Left lung (tissue), 14 donors: ENCODE data around the gene SNRPB2. TPM values are rescaled to one million over a fixed set of nuclear protein-coding genes. Genes with fewer than 3 reads are reported as not detected.

Experiments
- ATAC-seq: fragments of 200-7000 bp; cut with Tn5 transposase; one replicate; pipeline ENCODE4 v1.9.1; 2020; ENCODE audit warnings: moderate library complexity
- DNase-seq, 4 donors: peaks; one replicate each; pipeline ENCODE4 v3.0.0-alpha.2; 2013 to 2020
- H3K27ac ChIP-seq, 2 donors: fragments of 200-600 bp; sonication (generic) in 1 of 2; one replicate each; pipeline versions ENCODE4 v1.5.0 to v1.8.0; 2020 to 2021
- H3K27me3 ChIP-seq, 2 donors: fragments of 200-600 bp; sonication (generic) in 1 of 2; one replicate each; pipeline versions ENCODE4 v1.5.0 to v1.8.0; 2020 to 2021
- H3K36me3 ChIP-seq, 2 donors: fragments of 200-600 bp; sonication (generic) in 1 of 2; one replicate each; pipeline versions ENCODE4 v1.5.0 to v1.8.0; 2020 to 2021
- H3K4me1 ChIP-seq, 2 donors: fragments of 200-600 bp; one replicate each; pipeline ENCODE4 v1.8.0; 2021
- H3K4me3 ChIP-seq, 2 donors: fragments of 200-600 bp; sonication (generic) in 1 of 2; one replicate each; pipeline versions ENCODE4 v1.5.0 to v1.8.0; 2020 to 2021; ENCODE audit warnings: mild to moderate bottlenecking in 1 of 2
- H3K9me3 ChIP-seq, 2 donors: fragments of 200-600 bp; sonication (generic) in 1 of 2; one replicate each; pipeline versions ENCODE4 v1.5.0 to v1.8.0; 2020 to 2021
- intact Hi-C, 2 donors: fragments of 100-400 bp; cut with DNase I; formaldehyde crosslinking; loops; one replicate each; pipeline versions ENCODE4 v1.11.2 to v1.14.2; 2022
- long read RNA-seq, 12 donors: library from polyadenylated mRNA in 2 of 12; unstranded in 2 of 12; transcript quantifications; one replicate each; pipeline ENCODE4 v2.0.0 and lab custom pipeline, GENCODE V29; 2019 to 2026
- polyA plus RNA-seq, 6 donors: library from polyadenylated mRNA; unstranded; fragments of 120-200 nt; gene quantifications; one replicate each; pipeline ENCODE4 v1.2.1, GENCODE V29; 2013; ENCODE audit not compliant: insufficient read length in 6 of 6
- total RNA-seq, 2 donors: library from RNA; stranded (reverse); fragmentation: NEBNext Ultra II Directional; extraction: Animal tissue kit (Norgen Biotek cat#: 25700); gene quantifications; one replicate each; pipeline ENCODE4 v1.2.1, GENCODE V29; 2021
- TF ChIP-seq, protein P1 (sequence below), 2 donors: fragments of 200-600 bp; sonication (generic) in 1 of 2; IDR thresholded peaks; one replicate each; pipeline versions ENCODE4 v1.5.0 to v1.8.0; 2021; ENCODE audit warnings: antibody characterized with exemption in 2 of 2
- donor health status: DM: no; HTN: yes; CAD: no.
- donor health status: DM: no; HTN: no; CAD: no.

SNRPB2 gene
- total RNA-seq (10 to 100 TPM; 36.7 to 47.2 TPM), polyA plus RNA-seq (10 to 100 TPM; 79.0 to 93.3 (median 91.8) TPM)
- long read RNA-seq, donor 1, transcript SNRPB2-202 (7 exons, 1,588 nt): minor isoform, 21 of 160 reads
- long read RNA-seq, donor 1, transcript SNRPB2-201 (7 exons, 2,452 nt): major isoform, 35 of 160 reads
- long read RNA-seq, donor 1, partial matches to known transcripts: 102 of 160 reads
- long read RNA-seq, donor 1, other reads (novel, unspliced or antisense): 0 of 160 reads
- long read RNA-seq, donor 2, transcript SNRPB2-202 (7 exons, 1,588 nt): minor isoform, 18 of 155 reads
- long read RNA-seq, donor 2, transcript SNRPB2-203 (3 exons, 540 nt): minor isoform, 12 of 155 reads
- long read RNA-seq, donor 2, transcript SNRPB2-201 (7 exons, 2,452 nt): major isoform, 23 of 155 reads
- long read RNA-seq, donor 2, partial matches to known transcripts: 102 of 155 reads
- long read RNA-seq, donor 2, other reads (novel, unspliced or antisense): 0 of 155 reads
- long read RNA-seq, donor 3, transcript SNRPB2-202 (7 exons, 1,588 nt): minor isoform, 22 of 111 reads
- long read RNA-seq, donor 3, transcript SNRPB2-201 (7 exons, 2,452 nt): major isoform, 33 of 111 reads
- long read RNA-seq, donor 3, partial matches to known transcripts: 52 of 111 reads
- long read RNA-seq, donor 3, other reads (novel, unspliced or antisense): 0 of 111 reads
- long read RNA-seq, donor 4, transcript SNRPB2-202 (7 exons, 1,588 nt): major isoform, 5 of 45 reads
- long read RNA-seq, donor 4, partial matches to known transcripts: 37 of 45 reads
- long read RNA-seq, donor 4, other reads (novel, unspliced or antisense): 2 of 45 reads
- long read RNA-seq, donor 5, transcript SNRPB2-201 (7 exons, 2,452 nt): major isoform, 23 of 122 reads
- long read RNA-seq, donor 5, transcript SNRPB2-202 (7 exons, 1,588 nt): minor isoform, 12 of 122 reads
- long read RNA-seq, donor 5, partial matches to known transcripts: 83 of 122 reads
- long read RNA-seq, donor 5, other reads (novel, unspliced or antisense): 0 of 122 reads
- long read RNA-seq, donor 6, transcript SNRPB2-203 (3 exons, 540 nt): minor isoform, 5 of 150 reads
- long read RNA-seq, donor 6, transcript SNRPB2-201 (7 exons, 2,452 nt): minor isoform, 17 of 150 reads
- long read RNA-seq, donor 6, transcript SNRPB2-202 (7 exons, 1,588 nt): major isoform, 23 of 150 reads
- long read RNA-seq, donor 6, partial matches to known transcripts: 105 of 150 reads
- long read RNA-seq, donor 6, other reads (novel, unspliced or antisense): 0 of 150 reads
- long read RNA-seq, donor 7, transcript SNRPB2-202 (7 exons, 1,588 nt): minor isoform, 10 of 60 reads
- long read RNA-seq, donor 7, transcript SNRPB2-201 (7 exons, 2,452 nt): major isoform, 25 of 60 reads
- long read RNA-seq, donor 7, partial matches to known transcripts: 24 of 60 reads
- long read RNA-seq, donor 7, other reads (novel, unspliced or antisense): 0 of 60 reads
- long read RNA-seq, donor 8, transcript SNRPB2-202 (7 exons, 1,588 nt): minor isoform, 6 of 57 reads
- long read RNA-seq, donor 8, transcript SNRPB2-201 (7 exons, 2,452 nt): major isoform, 28 of 57 reads
- long read RNA-seq, donor 8, partial matches to known transcripts: 23 of 57 reads
- long read RNA-seq, donor 8, other reads (novel, unspliced or antisense): 0 of 57 reads
- long read RNA-seq, donor 9: 0 reads
- long read RNA-seq, donor 10, transcript SNRPB2-201 (7 exons, 2,452 nt): minor isoform, 5 of 56 reads
- long read RNA-seq, donor 10, transcript SNRPB2-202 (7 exons, 1,588 nt): major isoform, 6 of 56 reads
- long read RNA-seq, donor 10, partial matches to known transcripts: 44 of 56 reads
- long read RNA-seq, donor 10, other reads (novel, unspliced or antisense): 0 of 56 reads
- long read RNA-seq, donor 11: 0 reads
- long read RNA-seq, donor 12, transcript SNRPB2-202 (7 exons, 1,588 nt): minor isoform, 14 of 69 reads
- long read RNA-seq, donor 12, transcript SNRPB2-201 (7 exons, 2,452 nt): major isoform, 22 of 69 reads
- long read RNA-seq, donor 12, partial matches to known transcripts: 29 of 69 reads
- long read RNA-seq, donor 12, other reads (novel, unspliced or antisense): 0 of 69 reads

DNA sequence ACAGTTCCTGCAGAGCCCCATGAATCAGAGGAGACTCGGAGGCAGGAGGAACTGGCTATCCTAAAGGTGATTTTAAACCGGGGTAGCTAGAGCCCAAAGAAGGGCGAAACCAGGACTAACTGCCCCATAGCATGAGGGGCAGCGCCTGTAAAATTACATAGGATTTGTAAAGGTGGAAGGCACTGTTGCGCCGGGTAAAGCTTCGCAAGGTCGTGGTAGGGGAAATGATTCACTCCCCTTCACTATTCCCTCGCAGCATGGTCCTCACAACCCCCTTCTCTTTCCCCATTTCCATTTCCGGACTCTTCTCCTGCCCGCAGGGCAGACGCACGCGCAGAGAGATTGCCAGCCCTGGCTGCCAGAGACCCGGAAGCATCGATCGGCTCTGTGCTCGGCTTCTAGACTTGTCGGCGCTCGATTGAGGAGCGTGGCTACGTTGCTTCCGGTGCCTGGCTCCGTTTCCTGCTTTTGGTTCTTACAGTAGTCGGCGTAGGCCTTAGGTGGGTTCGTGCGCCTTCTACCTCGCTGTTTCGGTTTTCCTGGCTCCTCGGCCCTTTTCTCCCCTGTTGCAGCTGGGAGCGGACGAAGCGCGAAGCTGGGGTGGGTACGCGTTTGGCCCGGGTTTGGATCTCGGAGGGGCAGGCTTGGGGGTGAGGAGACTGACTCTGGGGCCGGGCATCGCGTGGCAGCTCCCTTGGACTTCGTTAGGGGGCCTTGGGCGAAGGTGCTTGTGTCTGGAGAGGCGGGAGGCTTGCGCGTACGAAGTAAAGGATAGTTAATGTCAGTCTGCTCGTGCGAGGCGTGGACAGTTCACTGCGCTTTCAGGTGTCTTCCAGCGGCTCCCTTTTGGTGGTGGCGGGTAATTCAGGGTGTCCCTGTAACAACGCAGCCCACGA lies at the start of gene SNRPB2:
Gene SNRPB2, plus strand, starts transcription at position 462 of the 896 bp plus-strand sequence. CDS start 1,677 bp downstream, outside the sequence.
- ATAC-seq (peak; percentile 100), DNase-seq (peak; percentile 88 to 96 (median 96))
- TF ChIP-seq, protein P1, sequence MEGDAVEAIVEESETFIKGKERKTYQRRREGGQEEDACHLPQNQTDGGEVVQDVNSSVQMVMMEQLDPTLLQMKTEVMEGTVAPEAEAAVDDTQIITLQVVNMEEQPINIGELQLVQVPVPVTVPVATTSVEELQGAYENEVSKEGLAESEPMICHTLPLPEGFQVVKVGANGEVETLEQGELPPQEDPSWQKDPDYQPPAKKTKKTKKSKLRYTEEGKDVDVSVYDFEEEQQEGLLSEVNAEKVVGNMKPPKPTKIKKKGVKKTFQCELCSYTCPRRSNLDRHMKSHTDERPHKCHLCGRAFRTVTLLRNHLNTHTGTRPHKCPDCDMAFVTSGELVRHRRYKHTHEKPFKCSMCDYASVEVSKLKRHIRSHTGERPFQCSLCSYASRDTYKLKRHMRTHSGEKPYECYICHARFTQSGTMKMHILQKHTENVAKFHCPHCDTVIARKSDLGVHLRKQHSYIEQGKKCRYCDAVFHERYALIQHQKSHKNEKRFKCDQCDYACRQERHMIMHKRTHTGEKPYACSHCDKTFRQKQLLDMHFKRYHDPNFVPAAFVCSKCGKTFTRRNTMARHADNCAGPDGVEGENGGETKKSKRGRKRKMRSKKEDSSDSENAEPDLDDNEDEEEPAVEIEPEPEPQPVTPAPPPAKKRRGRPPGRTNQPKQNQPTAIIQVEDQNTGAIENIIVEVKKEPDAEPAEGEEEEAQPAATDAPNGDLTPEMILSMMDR (IDR thresholded peaks at IDR 0.05): no peak
- intact Hi-C loops: no loop called here
- Histone ChIP-seq H3K27me3 (peaks cover 13 to 33% of the 10 kb centered on the region in 2 donors), H3K36me3 (peaks cover 0 to 29% of the 10 kb centered on the region in 2 donors), H3K4me1 (peaks cover 8 to 26% of the 10 kb centered on the region in 2 donors), H3K4me3 (peak within 1 kb of the TSS; percentile 75 to 82), H3K9me3 (no peaks in the 10 kb centered on the region), H3K27ac (peak within 1 kb of the TSS; percentile 60 to 80)

DNA sequence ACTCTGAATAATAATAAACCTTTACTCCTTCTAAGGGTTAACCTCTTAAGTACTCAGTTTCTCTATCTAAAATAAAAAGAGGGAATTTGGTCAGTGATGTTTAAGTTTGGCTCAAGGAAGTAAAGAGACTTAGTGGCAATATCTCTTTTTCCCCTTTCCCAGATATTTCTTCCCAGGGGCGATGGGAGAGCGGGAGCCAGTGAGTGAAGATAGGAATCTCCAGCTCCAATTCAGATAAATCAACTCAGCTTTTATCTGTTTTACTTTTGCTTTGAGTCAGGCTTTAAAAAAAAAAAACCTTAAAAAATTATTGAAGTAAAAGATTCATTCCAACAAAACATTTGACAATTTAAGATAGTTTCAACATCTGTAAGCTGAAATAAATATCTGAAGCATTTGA lies 45.4 kb upstream of the SNRPB2 start:
- Histone ChIP-seq H3K27me3 (no peaks in the 10 kb centered on the region), H3K4me3 (no peak overlapping the region), H3K4me1 (no peaks in the 10 kb centered on the region), H3K27ac (no peak overlapping the region), H3K9me3 (no peaks in the 10 kb centered on the region), H3K36me3 (no peaks in the 10 kb centered on the region)
- no peak for ATAC-seq
- intact Hi-C loops: no loop called here
- DNase-seq: no peak
- TF ChIP-seq, protein P1 (IDR thresholded peaks at IDR 0.05): no peak

DNA sequence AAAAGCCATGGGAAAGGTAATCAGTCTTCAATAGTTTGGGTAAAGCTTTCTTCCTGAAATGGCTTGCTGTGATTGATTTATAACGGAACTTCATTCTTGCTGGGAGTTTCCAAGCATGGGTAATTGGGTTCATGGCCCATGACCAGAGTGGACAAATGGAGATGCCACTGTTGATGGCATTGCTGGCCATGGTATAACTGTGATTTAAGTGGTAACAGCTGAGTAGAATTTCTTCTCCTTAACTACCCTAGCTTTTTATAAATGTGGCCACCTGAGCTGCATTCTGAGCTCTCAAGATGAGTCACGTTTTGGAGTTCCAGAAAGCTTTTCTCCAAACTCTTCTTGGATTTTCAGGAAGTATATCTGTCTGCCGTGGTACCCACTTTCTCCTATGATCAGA lies 39.9 kb upstream of the SNRPB2 start:
- H3K4me1 ChIP-seq: no peaks in the 10 kb centered on the region
- no peaks in the 10 kb centered on the region for H3K36me3 ChIP-seq
- no peak overlapping the region for H3K27ac ChIP-seq
- no peak for ATAC-seq
- intact Hi-C loops: no loop called here
- no peaks in the 10 kb centered on the region for H3K9me3 ChIP-seq
- no peak overlapping the region for H3K4me3 ChIP-seq
- TF ChIP-seq, protein P1 (IDR thresholded peaks at IDR 0.05): no peak
- DNase-seq: no peak
- H3K27me3 ChIP-seq: no peaks in the 10 kb centered on the region
